GM12878 (cell line): Measurements from ENCODE around the gene AGK.

ENCODE experiments used
- BCL11A ChIP-seq: IDR thresholded peaks from 2 replicates; pipeline ENCODE4 v1.6.1; 2011; ENCODE audit warnings: low read depth, low read length
- CBX5 ChIP-seq: sonication (generic); IDR thresholded peaks from 2 replicates; pipeline ENCODE4 v1.6.1; 2016; ENCODE audit warnings: low read depth, moderate library complexity, mild to moderate bottlenecking, inconsistent platforms
- FOXM1 ChIP-seq: IDR thresholded peaks from 2 replicates; pipeline ENCODE4 v1.6.1; 2012; ENCODE audit warnings: low read depth, mild to moderate bottlenecking, inconsistent platforms, low read length, moderate library complexity
- JUNB ChIP-seq: IDR thresholded peaks from 2 replicates; pipeline ENCODE4 v1.6.1; 2016; ENCODE audit warnings: antibody characterized with exemption, mild to moderate bottlenecking
- TAF1 ChIP-seq: IDR thresholded peaks from 2 replicates; pipeline ENCODE4 v1.6.1; 2011; ENCODE audit warnings: mild to moderate bottlenecking, low read depth, low read length, borderline replicate concordance
- TCF12 ChIP-seq: IDR thresholded peaks from 2 replicates; pipeline ENCODE4 v1.6.1; 2011; ENCODE audit warnings: low read depth, mild to moderate bottlenecking, low read length
- TCF7 ChIP-seq: IDR thresholded peaks from 2 replicates; pipeline ENCODE4 v1.6.1; 2014; ENCODE audit warnings: antibody characterized with exemption, borderline replicate concordance
- ZZZ3 ChIP-seq: IDR thresholded peaks from 2 replicates; pipeline ENCODE4 v1.6.1; 2011; ENCODE audit warnings: low read depth; ENCODE audit not compliant: control insufficient read depth, insufficient read length
- TF ChIP-seq, protein P1 (sequence below): fragments of 450-650 bp; formaldehyde crosslinking; IDR thresholded peaks from 2 replicates; pipeline ENCODE4 v1.5.0; 2022; ENCODE audit warnings: mild to moderate bottlenecking, missing genetic modification characterization
- TF ChIP-seq, protein P2 (sequence below), 3 experiments: IDR thresholded peaks in 2 of 3; conservative IDR thresholded peaks in 1 of 3; 2 replicates each; pipeline ENCODE4 v1.5.1; 2011; ENCODE audit warnings: low read depth in 3 of 3, low read length in 3 of 3, mild to moderate bottlenecking in 3 of 3, control low read depth in 2 of 3, moderate library complexity in 2 of 3, inconsistent platforms in 1 of 3, mixed read lengths in 1 of 3; ENCODE audit not compliant: control insufficient read depth in 2 of 3, insufficient read depth in 1 of 3; ENCODE audit errors: extremely low read depth in 1 of 3
- TF ChIP-seq, protein P3 (sequence below): IDR thresholded peaks from 2 replicates; pipeline ENCODE4 v1.6.1; 2012; ENCODE audit warnings: low read depth, low read length, improper control_type of control experiment
- TF ChIP-seq, protein P4 (sequence below): fragments of 450-650 bp; formaldehyde crosslinking; IDR thresholded peaks from 2 replicates; pipeline ENCODE4 v1.4.0; 2022; ENCODE audit warnings: mild to moderate bottlenecking, moderate library complexity

DNA sequence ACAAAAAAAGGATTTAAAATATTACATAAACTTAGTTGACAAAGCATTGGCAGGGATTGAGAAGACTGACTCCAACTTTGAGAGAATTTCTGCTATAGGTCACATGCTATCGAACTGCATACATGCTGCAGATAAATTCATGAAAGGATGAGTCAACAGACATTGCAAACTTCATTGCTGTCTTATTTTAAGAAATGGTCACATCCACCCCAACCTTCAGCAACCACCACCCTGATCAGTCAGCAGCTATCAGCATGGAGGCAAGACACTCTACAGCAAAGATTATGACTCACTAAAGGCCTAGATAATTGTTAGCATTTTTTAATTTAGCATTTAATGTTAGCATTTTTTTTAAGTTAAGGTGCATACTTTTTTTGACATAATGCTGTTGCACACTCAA lies 73.6 kb downstream of the AGK start:
- TF ChIP-seq, protein P1, sequence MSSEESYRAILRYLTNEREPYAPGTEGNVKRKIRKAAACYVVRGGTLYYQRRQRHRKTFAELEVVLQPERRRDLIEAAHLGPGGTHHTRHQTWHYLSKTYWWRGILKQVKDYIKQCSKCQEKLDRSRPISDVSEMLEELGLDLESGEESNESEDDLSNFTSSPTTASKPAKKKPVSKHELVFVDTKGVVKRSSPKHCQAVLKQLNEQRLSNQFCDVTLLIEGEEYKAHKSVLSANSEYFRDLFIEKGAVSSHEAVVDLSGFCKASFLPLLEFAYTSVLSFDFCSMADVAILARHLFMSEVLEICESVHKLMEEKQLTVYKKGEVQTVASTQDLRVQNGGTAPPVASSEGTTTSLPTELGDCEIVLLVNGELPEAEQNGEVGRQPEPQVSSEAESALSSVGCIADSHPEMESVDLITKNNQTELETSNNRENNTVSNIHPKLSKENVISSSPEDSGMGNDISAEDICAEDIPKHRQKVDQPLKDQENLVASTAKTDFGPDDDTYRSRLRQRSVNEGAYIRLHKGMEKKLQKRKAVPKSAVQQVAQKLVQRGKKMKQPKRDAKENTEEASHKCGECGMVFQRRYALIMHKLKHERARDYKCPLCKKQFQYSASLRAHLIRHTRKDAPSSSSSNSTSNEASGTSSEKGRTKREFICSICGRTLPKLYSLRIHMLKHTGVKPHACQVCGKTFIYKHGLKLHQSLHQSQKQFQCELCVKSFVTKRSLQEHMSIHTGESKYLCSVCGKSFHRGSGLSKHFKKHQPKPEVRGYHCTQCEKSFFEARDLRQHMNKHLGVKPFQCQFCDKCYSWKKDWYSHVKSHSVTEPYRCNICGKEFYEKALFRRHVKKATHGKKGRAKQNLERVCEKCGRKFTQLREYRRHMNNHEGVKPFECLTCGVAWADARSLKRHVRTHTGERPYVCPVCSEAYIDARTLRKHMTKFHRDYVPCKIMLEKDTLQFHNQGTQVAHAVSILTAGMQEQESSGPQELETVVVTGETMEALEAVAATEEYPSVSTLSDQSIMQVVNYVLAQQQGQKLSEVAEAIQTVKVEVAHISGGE (CRISPR knock-in tag), result no peak
- no peak for TF ChIP-seq ZZZ3
- TF ChIP-seq, protein P2, sequence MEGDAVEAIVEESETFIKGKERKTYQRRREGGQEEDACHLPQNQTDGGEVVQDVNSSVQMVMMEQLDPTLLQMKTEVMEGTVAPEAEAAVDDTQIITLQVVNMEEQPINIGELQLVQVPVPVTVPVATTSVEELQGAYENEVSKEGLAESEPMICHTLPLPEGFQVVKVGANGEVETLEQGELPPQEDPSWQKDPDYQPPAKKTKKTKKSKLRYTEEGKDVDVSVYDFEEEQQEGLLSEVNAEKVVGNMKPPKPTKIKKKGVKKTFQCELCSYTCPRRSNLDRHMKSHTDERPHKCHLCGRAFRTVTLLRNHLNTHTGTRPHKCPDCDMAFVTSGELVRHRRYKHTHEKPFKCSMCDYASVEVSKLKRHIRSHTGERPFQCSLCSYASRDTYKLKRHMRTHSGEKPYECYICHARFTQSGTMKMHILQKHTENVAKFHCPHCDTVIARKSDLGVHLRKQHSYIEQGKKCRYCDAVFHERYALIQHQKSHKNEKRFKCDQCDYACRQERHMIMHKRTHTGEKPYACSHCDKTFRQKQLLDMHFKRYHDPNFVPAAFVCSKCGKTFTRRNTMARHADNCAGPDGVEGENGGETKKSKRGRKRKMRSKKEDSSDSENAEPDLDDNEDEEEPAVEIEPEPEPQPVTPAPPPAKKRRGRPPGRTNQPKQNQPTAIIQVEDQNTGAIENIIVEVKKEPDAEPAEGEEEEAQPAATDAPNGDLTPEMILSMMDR (IDR thresholded peaks at IDR 0.05 in 2 of 3, conservative IDR thresholded peaks at IDR 0.05 in 1 of 3; ENCODE audit: control insufficient read depth in 2 of 3, extremely low read depth in 1 of 3, insufficient read depth in 1 of 3, low read depth in 3 of 3, low read length in 3 of 3), result no peak
- TF ChIP-seq, protein P3, sequence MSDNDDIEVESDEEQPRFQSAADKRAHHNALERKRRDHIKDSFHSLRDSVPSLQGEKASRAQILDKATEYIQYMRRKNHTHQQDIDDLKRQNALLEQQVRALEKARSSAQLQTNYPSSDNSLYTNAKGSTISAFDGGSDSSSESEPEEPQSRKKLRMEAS, result no peak
- no peak for TF ChIP-seq TCF7
- no peak for TF ChIP-seq TCF12
- TF ChIP-seq JUNB, result no peak
- no peak for TF ChIP-seq TAF1
- no peak for TF ChIP-seq BCL11A
- no peak for TF ChIP-seq CBX5
- TF ChIP-seq FOXM1, result no peak
- TF ChIP-seq, protein P4, sequence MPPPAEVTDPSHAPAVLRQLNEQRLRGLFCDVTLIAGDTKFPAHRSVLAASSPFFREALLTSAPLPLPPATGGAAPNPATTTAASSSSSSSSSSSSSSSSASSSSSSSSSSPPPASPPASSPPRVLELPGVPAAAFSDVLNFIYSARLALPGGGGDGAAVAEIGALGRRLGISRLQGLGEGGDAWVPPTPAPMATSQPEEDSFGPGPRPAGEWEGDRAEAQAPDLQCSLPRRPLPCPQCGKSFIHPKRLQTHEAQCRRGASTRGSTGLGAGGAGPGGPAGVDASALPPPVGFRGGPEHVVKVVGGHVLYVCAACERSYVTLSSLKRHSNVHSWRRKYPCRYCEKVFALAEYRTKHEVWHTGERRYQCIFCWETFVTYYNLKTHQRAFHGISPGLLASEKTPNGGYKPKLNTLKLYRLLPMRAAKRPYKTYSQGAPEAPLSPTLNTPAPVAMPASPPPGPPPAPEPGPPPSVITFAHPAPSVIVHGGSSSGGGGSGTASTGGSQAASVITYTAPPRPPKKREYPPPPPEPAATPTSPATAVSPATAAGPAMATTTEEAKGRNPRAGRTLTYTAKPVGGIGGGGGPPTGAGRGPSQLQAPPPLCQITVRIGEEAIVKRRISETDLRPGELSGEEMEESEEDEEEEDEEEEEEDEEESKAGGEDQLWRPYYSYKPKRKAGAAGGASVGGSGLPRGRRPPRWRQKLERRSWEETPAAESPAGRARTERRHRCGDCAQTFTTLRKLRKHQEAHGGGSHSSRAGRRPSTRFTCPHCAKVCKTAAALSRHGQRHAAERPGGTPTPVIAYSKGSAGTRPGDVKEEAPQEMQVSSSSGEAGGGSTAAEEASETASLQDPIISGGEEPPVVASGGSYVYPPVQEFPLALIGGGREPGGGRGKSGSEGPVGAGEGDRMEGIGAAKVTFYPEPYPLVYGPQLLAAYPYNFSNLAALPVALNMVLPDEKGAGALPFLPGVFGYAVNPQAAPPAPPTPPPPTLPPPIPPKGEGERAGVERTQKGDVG (CRISPR knock-in tag), result no peak
